ENCODE results near the gene BCAS3.

- TF ChIP-seq POLR2A (IDR thresholded peaks at IDR 0.05; ENCODE audit: low read length) (no peak), GATA1 (IDR thresholded peaks at IDR 0.05; ENCODE audit: low read depth, low read length) (no peak)
Observed at GRCh38 chr17:60729854-60730253, 52.2 kb downstream of the BCAS3 start.

Data from erythroblast (primary cell).